GM19351 (cell line): ENCODE measurements around the gene CALN1.

ENCODE experiments used
- ATAC-seq: cut with Tn5 transposase; IDR thresholded peaks from one replicate; pipeline ENCODE4 v1.9.1; 2021; ENCODE audit warnings: mild to moderate bottlenecking, moderate library complexity; ENCODE audit not compliant: unreplicated experiment

The CALN1 gene

DNA sequence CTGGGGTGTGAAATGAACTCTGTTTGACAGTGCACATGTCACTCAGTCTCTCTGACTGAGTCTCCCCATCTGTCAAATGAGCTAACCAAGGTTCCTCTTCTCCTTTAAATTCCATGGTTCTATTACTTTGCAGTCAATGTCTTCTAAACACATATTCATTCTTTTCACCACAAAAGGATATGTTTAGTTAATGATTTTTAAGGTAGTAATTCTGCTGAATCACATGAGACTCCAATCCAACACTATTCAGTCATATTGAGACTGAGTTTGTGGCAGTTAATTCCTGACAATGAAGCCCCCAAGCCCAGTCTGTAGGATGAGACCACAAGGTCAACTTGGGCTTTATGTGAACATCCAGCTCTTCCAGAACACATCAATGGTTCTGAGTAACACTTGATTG is 85.3 kb downstream of the CALN1 start:
- no peak for ATAC-seq

- no peak for ATAC-seq
These were observed 85.8 kb downstream of the CALN1 start for GRCh38 chr7:72326365-72326764.

DNA sequence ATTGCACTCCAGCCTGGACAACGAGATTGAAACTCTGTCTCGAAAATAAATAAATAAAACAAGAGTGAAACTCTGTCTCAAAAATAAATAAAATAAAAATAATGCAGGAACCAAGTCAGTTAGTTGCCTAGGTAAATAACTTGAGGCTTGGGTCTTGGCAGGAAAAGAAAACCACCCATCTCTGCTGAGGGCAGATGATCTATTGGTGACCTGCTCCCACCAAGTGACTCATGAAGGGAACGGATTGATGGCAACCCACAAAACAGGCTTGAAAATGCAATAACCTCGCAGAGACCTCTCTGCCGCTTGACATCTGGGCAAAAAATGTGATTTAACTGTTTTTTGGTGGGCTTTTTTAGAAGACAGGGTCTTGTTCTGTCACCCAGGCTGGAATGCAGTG is 86.6 kb downstream of the CALN1 start:
- no peak for ATAC-seq

DNA sequence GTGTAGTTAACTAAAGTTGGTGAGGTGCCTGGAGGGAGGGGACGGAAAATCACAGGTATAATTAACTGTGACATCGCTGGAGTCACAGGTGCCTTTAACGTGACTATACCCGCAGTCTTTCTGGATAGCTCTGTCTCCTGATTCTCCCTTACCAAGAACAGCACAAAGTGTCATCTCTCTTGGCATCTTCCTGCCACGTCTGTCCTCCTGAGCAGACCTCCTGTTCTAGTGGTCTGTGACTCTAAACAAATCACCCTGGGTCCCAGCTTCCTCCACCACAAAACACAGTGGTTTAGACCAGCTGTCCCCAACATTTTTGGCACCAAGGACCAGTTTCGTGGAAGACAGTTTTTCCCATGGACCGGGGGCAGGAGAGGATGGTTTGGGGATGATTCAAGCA is 90.5 kb downstream of the CALN1 start:
- no peak for ATAC-seq

DNA sequence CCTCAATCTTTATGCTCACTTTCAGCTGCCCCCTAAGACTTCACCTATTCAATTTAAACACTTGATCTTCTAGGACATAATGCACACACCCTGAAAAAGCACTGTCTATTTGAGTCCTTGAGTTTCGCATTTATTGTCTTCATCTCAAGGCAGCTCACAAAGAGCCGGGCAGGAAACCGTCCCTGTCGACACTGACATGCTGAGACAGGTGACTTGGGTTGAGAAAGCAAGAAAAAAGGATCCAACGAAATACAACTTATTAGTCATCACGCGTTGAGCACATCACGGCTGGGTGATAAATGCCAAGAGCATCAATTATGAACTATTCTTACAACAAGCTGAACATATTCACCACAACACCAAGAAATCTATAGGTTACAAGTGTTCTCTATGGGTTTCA is 91.1 kb downstream of the CALN1 start:
- ATAC-seq: no peak

DNA sequence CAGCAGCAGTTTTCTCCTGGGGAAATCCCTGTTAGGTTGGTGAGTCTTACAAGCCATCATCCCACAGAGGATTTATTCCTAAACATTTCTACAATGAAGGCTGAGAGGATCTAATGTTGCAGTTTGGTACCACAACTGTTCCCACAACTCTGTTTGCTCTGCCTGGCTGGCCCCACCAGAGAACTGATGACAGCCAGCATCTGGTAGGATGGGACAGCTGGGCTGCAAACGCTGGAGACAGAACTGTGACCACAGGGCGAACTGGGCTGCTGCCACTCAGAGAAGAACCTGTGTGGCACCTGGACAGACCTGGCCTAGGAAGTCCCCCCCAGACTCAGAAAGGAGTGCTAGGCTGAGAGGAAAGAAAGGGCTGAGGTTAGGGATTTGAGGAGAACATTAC is 94.8 kb downstream of the CALN1 start:
- ATAC-seq: no peak

DNA sequence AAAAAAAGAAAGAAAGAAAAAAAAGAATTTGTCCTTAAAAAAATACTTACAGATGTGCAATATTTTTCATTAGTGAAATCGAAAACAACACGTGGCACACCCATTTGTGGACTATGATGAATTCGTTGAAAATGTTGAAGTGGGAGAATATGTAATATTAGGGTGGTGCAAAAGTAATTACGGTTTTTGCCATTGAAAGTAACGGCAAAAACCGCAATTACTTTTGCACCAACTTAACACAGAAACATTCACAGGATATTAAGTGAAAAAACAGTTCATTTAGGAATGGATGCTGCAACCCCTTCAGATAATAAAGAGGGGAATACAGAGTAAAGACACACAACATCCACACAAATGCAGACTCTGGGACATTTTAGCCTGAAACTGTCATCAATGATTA is 96.0 kb downstream of the CALN1 start:
- ATAC-seq: no peak

- no peak for ATAC-seq
These were observed 98.2 kb downstream of the CALN1 start for GRCh38 chr7:72313906-72314305.

- no peak for ATAC-seq
These were observed 101.8 kb downstream of the CALN1 start for GRCh38 chr7:72310301-72310700.

- no peak for ATAC-seq
These were observed 102.7 kb downstream of the CALN1 start for GRCh38 chr7:72309476-72309875.

DNA sequence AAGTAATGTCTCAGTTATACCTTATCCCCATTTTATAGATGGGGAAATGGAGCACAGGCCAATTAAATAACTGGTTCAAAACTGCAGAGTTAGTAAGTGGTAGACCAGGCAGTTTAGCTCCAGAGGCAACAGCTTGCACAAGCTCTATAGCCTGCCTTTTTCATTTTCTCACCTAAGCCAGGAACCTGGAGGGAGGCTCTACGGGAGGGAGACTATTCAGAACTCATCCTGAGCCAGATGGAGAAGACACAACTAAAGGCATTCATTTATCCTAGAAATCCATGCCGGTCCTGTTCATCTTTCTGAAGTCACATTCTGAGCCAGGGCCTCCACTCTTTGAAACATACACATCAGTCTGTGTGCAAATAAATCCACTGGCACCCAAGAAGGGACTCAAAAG is 103.2 kb downstream of the CALN1 start:
- ATAC-seq: no peak

DNA sequence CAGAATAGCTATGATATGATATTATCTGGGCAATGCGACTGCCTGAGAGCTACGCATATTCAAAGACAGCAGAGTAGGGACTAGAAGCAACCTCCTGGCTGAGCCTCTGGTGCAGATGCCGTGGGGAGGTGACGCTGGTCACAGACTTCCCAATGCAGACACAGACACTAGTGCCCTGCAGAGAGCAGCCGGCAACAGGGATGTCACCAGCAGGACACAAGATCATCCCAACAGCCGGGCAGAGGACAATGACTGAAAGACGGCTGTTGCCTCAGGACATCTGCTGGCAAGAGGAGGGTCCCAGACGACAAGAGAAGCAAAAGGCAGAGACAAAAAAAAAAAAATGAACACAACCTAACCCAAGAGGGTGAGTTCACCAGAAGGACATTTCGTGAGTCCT is 104.6 kb downstream of the CALN1 start:
- no peak for ATAC-seq

GRCh38 chr7:72298912-72299311 is 113.2 kb downstream of the CALN1 start:
- ATAC-seq: no peak

GRCh38 chr7:72298091-72298490 is 114.0 kb downstream of the CALN1 start:
- ATAC-seq: no peak

DNA sequence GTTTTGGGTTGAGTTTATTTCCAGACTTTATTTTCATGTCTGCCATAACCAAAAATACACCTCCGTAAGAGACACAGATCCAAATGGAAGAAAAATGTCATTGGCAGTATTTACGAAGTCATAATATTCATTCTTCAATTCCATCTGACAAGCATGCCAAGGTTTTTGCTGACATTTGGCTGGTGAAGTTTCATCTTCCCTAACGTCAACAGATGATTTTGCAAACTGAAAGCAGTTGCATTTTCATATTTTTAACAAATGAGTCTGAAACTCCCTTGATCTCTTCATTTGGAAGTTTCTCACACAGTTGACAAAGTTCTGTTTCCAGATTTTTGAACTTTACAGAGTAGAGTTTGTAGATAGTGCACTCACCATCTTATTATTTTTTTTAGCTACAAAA is 114.5 kb downstream of the CALN1 start:
- no peak for ATAC-seq

GRCh38 chr7:72292794-72293193 is 119.3 kb downstream of the CALN1 start:
- ATAC-seq: no peak

GRCh38 chr7:72292118-72292517 is 120.0 kb downstream of the CALN1 start:
- no peak for ATAC-seq

- ATAC-seq: no peak
These were observed 125.6 kb downstream of the CALN1 start for GRCh38 chr7:72286519-72286918.

DNA sequence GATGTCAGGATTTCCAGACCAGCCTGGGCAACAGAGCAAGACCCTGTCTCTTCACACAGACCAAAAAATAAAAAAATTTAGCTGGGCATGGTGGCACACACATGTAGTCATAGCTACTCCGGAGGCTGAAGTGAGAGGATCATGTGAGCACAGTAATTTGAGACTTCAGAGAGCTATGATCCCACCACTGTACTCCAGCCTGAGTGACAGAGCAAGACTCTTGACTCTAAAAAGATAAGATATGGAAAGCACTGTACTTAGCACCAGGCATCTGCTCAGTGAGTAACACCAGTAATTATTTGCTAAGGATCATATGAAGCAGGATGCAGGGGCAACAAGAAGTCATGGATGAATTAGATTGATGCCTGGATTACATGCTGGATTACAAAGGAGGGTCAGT is 128.8 kb downstream of the CALN1 start:
- ATAC-seq: no peak

GRCh38 chr7:72281308-72281707 is 130.8 kb downstream of the CALN1 start:
- ATAC-seq: no peak

DNA sequence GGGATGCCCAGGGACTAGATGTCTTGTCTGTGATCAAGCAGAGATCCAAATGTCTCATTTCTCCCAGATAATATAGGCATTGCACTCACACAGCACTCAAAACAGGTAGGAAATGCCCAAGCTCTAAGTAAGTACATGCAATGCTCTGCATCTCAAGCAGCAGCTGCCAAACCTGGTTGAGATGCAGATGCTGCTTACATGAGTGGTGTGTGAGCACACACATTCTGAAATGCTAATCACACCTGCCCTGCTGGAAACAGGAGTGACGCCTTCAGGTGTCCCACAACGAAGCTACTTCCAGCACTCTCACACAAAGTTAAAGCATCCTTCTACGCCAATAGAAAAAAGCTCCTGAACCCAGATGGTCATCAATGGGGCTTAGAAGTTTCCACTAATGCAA is 132.9 kb downstream of the CALN1 start:
- ATAC-seq: no peak

DNA sequence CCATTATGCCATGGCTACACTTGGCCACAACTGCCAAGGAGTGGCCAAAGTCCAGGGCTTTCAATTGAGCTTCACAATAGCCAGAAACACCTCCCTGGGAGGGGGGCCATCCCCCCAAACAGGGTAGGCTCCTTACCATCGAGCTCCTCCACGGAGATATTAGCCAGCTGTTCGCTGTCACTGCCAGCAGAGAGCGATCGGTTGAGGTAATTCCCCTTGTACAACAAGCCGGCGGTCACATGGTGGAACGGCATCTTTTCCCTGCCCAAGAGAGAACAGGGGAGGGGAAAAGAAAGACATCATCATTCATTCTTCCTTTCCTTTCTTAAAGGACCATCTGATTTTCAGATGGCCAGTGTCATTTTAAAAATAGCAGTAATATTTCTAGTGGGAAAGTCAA is 133.6 kb downstream of the CALN1 start:
- ATAC-seq: no peak

DNA sequence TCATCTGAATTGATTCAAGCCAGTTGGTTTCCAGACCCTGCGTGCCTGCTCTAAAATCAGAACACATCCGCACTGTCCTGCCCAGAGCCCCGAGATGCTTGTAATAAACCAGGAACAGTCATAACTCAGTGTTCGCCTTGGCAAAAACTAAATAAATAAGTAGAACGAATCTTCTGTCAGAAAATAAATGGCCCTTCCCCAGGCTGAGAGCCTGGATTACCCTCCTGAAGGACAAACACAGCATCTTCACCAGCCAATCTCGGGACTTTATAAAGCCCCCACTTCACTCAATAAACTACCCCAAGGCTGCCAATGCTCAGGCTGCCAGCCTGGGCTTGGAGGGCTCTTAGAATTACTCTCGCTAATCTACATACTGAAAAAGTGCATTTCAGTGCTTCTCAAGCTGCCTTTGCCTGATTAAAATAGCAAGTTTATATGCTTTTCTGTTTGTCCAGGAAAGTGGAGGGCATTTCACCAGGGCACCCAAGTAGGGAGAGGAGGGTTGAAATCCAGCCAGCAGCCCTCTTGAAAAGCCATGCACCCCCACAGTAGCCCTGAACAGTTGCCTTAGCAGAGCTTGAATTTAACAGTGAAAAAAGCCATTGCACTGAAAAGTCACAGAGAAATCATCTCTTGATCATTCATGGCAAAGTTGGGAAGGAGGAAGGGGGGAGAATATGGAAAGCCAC is 136.6 kb downstream of the CALN1 start:
- no peak for ATAC-seq
